ENCODE data around the gene CABP7. TPM values are rescaled to one million over a fixed set of nuclear protein-coding genes. Genes with fewer than 3 reads are reported as not detected.

CABP7 gene
- total and polyA plus RNA-seq, 2 experiments from 2014 or later, result 0.06 to 0.24 TPM

DNA sequence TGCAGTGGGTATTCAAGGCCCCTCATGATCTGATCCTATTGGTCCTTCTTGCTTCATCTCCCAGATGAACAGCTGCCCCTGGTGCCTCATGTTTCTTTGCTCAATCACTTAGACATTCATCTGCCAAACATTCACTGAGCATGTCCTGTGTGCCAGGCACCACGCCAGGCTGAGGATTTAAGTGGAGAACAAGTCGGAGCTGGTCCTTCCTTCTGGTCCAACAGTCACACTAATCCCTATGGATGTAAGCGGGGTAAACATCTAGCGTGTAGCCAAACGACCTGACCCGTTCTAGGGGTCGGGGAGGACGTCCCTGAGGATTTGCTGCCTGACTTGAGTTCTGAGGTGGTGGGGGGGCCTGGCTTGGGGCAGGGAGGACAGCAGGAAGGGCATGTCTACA is 25.1 kb downstream of the CABP7 start (continued):
- TF ChIP-seq, protein P1, sequence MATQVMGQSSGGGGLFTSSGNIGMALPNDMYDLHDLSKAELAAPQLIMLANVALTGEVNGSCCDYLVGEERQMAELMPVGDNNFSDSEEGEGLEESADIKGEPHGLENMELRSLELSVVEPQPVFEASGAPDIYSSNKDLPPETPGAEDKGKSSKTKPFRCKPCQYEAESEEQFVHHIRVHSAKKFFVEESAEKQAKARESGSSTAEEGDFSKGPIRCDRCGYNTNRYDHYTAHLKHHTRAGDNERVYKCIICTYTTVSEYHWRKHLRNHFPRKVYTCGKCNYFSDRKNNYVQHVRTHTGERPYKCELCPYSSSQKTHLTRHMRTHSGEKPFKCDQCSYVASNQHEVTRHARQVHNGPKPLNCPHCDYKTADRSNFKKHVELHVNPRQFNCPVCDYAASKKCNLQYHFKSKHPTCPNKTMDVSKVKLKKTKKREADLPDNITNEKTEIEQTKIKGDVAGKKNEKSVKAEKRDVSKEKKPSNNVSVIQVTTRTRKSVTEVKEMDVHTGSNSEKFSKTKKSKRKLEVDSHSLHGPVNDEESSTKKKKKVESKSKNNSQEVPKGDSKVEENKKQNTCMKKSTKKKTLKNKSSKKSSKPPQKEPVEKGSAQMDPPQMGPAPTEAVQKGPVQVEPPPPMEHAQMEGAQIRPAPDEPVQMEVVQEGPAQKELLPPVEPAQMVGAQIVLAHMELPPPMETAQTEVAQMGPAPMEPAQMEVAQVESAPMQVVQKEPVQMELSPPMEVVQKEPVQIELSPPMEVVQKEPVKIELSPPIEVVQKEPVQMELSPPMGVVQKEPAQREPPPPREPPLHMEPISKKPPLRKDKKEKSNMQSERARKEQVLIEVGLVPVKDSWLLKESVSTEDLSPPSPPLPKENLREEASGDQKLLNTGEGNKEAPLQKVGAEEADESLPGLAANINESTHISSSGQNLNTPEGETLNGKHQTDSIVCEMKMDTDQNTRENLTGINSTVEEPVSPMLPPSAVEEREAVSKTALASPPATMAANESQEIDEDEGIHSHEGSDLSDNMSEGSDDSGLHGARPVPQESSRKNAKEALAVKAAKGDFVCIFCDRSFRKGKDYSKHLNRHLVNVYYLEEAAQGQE (IDR thresholded peaks at IDR 0.05; ENCODE audit: unreplicated experiment), result no peak
- TF ChIP-seq STAT1 (IDR thresholded peaks at IDR 0.05; ENCODE audit: unreplicated experiment) (no peak), POLR2AphosphoS5 (IDR thresholded peaks at IDR 0.05; ENCODE audit: low read depth) (no peak), EZH2 (IDR thresholded peaks at IDR 0.05; ENCODE audit: low read depth, unreplicated experiment) (no peak), CREB1 (CRISPR knock-in tag; IDR thresholded peaks at IDR 0.05; ENCODE audit: low read depth) (no peak), ZNF331 (CRISPR knock-in tag; IDR thresholded peaks at IDR 0.05; ENCODE audit: low read depth) (no peak), NANOG (IDR thresholded peaks at IDR 0.05; ENCODE audit: borderline replicate concordance) (no peak)

GRCh38 chr22:29747832-29748231 is 28.0 kb downstream of the CABP7 start:
- DNase-seq (ENCODE audit: low spot score) (no peak), ATAC-seq (no peak)
- Mint-ChIP-seq H3K27ac (no peak overlapping the region), H3K4me3 (no peak overlapping the region), H3K4me1 (no peaks in the 10 kb centered on the region), H3K36me3 (ENCODE audit: low read depth) (peaks cover 3% of the 10 kb centered on the region; the same call in 1 of the 3 replicates), H3K27me3 (ENCODE audit: insufficient read depth, low read depth, poor library complexity) (peaks cover 5% of the 10 kb centered on the region), H3K9me3 (no peaks in the 10 kb centered on the region; the same call in 1 of the 3 replicates)
- H4K20me1 ChIP-seq (replicated peaks; ENCODE audit: insufficient read depth), result no peaks in the 10 kb centered on the region
- H3K79me2 ChIP-seq (replicated peaks; ENCODE audit: insufficient read depth), result no peaks in the 10 kb centered on the region
- no peaks in the 10 kb centered on the region for H3F3A ChIP-seq (replicated peaks; ENCODE audit: low read depth)
- no peak overlapping the region for H3K4me3 ChIP-seq
- H3K4me1 ChIP-seq (ENCODE audit: insufficient read depth), result no peaks in the 10 kb centered on the region
- H3K27ac ChIP-seq (ENCODE audit: low read depth), result no peak overlapping the region
- no peak overlapping the region for H3K4me2 ChIP-seq
- H2AFZ ChIP-seq, result no peak overlapping the region
- TF ChIP-seq, protein P1 (IDR thresholded peaks at IDR 0.05; ENCODE audit: unreplicated experiment), result no peak
- TF ChIP-seq STAT1 (IDR thresholded peaks at IDR 0.05; ENCODE audit: unreplicated experiment), result no peak
- no peaks in the 10 kb centered on the region for H3K9me2 ChIP-seq (ENCODE audit: insufficient read depth)
- no peaks in the 10 kb centered on the region for H3K27me3 ChIP-seq (ENCODE audit: insufficient read depth)
- H3K36me3 ChIP-seq (ENCODE audit: insufficient read depth), result no peaks in the 10 kb centered on the region
